NCI-H774 (cell line): Measurements from ENCODE around the gene NCBP3.
A peak's percentile ranks its signal among the peaks of the same experiment; 100 is the strongest.
"Not testable (repeated sequence)": the region's sequence is repeated elsewhere in the genome, so short reads cannot be mapped to it uniquely, and the experiment has no call there.

Experiments used
- DNase-seq: peaks from one replicate; lab custom pipeline; 2025; lab: John Stamatoyannopoulos, UW

The NCBP3 gene

DNA sequence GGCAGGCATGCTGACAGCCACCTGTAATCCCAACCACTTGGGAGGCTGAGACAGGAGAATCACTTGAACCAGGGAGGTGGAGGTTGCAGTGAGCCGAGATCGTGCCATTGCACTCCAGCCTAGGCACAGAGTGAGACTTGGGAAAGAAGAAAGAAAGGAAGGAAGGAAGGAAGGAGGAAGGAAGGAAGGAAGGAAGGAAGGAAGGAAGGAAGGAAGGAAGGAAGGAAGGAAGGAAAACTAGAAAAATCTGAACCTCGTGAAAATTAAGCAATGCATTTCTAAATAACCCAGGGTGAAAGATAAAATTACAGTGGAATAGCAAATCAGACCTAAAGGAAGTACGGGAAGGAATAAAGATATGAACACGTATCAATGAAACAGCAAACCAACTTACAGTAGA lies 60.7 kb downstream of the NCBP3 start:
- DNase-seq: not testable (repeated sequence)

DNA sequence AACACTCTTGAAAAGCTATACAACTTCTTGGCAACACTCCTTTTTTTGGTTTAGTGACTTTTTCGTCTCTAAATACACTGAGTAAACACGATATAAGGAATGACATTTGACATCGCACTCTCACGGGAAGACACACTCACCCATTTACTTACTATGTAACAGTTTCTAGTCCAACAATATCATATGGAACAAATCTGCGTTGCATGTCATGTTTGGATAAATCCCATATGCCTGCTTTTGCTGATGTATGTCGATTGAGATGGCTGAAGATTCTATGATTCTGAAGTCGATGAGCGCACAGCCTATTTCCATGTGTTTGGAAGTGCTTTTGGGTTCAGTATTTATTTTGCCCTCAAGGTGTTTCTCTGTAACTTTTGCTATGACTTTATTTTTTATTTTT lies 63.3 kb downstream of the NCBP3 start:
- no peak for DNase-seq

- no peak for DNase-seq
Observed at GRCh38 chr17:3780986-3781385, 65.1 kb downstream of the NCBP3 start.

- DNase-seq: no peak
Observed at GRCh38 chr17:3777366-3778120, 68.5 kb downstream of the NCBP3 start.

DNA sequence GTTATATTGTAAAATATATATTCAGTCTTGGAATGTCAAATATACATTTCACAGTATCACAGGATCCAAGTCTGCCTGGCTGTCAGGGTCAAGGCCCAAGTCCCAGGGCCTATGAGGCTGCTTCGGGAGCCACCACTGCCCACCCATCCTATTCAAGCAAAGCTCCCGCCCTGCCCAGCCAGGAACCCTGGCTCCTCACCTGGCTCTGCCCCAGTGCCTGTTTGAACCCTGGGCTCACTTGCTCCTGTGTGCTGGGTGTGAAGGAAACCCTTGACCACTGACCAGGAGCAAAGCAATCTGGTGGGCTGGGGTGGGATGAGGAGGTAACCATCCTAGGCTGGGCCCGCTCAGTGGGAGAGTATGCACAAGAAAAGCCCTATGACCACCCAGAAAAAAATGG lies 72.1 kb downstream of the NCBP3 start:
- no peak for DNase-seq

- no peak for DNase-seq
Observed at GRCh38 chr17:3773511-3773910, 72.5 kb downstream of the NCBP3 start.

- no peak for DNase-seq
Observed at GRCh38 chr17:3772764-3773163, 73.3 kb downstream of the NCBP3 start.

DNA sequence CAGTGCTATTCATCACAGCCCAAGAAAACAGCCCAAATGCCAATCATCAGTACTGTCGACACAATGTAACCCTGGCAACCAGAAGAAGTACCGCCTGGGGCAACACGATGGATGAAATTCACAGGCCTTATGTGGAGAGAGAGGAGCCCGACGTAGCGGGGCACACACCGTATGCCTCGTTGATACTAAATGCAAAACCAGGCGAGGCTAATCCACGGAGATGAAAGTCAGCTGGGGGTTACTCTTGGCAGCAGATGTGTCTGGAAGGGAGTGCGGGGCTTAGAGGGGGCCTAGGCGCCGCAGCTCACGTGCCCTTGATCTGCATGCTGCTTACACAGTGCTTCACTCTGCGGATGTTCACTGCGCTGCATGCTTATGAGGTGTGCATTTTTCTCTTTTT lies 74.9 kb downstream of the NCBP3 start:
- DNase-seq: no peak

- no peak for DNase-seq
Observed at GRCh38 chr17:3770466-3770865, 75.6 kb downstream of the NCBP3 start.

DNA sequence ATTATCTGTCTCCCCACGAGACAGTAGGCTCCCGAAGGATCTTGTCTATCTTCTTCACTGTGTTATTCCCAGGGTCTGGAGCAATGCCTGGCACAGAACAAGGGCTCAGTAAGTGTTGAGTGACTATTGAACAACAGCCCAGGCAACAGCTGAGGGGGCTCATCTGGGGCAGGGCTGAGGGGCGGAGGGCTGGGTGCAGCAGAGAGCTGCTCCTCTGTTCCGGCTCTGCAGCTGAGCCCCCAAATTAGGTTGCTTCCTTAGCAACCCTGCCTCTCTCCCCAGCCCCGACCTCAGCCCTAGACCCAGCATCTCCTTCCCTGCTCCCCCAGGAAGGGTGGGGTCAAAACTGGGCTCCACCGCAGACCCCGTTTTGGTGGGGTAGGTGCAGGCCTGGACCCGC lies 77.3 kb downstream of the NCBP3 start:
- DNase-seq: no peak

- no peak for DNase-seq
Observed at GRCh38 chr17:3768341-3768740, 77.7 kb downstream of the NCBP3 start.

GRCh38 chr17:3766779-3767178 lies 79.3 kb downstream of the NCBP3 start:
- DNase-seq: no peak

DNA sequence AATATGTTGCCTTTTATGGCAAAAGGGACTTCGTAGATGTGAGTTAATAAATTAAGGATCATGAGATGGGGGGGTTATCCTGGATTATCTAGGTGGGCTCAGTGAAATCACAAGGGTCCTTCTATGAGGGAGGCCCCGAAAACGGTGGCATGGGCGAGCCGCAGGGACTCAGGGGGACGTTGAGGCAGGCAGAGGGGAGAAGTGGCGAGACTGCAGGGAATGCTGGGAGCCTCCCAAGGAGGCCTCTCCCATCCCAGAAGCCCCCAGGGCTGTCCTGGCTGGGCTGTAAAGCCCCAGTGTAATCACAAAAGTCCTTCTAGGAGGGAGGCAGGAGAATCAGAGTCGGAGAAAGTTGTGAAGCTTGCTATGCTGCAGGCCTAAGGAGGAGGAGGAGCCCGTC lies 80.1 kb downstream of the NCBP3 start:
- DNase-seq: no peak

GRCh38 chr17:3763777-3764170 lies 82.3 kb downstream of the NCBP3 start:
- DNase-seq: no peak

DNA sequence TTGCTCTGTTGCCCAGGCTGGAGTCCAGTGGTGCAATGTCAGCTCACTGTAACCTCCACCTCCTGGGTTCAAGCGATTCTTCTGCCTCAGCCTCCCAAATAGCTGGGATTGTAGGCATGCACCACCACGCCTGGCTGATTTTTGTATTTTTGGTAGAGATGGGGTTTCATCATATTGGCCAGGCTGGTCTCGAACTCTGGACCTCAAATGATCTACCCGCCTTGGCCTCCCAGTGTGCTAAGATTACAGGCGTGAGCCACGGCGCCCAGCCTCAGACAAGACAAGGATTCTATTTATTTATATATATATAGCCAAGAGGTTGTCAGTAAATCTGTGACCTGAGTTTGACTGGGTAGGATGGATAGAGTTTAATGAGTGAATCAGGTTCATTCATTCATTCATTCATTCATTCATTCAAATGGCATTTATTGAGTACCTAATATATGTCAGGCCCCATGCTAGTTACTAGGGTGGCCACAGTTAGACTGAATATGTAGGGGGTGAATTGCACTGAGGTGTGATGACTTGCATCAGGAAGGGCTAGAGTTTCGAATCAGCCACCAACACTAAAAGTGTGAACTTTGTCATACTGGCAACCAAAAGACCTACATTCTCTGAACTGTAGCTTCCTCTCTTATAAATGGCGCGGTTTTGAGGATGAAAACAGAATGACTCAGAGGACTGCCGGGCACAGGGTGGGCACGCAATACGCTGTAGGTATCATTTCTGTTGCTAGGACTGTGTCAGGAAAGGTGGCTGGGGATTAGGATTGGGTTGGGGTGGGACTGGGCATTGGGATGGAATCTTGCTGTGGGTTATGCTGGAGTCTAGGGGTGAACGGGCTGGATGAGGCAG lies 82.9 kb downstream of the NCBP3 start:
- DNase-seq: no peak

DNA sequence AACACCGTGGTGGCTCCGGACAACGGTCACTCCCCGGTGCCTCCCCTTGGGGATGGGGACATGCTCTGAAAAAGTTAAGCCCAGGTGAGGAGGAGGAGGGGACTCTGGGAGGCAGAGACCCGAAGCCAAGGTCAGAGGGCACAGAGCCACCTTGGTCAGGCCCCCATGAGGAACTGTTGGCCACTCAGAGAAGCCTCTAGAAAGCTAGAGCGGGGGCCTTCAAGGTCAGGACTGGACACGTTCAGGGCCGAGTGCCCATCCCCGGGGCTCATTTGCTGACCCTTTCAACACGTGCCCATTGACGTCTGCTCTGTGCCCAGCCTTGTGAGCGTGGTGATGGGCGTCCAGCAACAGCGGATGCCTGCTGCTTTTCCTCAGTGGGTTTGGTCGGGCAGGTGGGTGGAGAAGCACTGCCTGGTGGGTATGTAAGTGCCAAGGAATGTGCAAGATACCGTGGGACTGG lies 84.1 kb downstream of the NCBP3 start:
- DNase-seq: no peak

- DNase-seq: no peak
Observed at GRCh38 chr17:3761036-3761917, 84.8 kb downstream of the NCBP3 start.

DNA sequence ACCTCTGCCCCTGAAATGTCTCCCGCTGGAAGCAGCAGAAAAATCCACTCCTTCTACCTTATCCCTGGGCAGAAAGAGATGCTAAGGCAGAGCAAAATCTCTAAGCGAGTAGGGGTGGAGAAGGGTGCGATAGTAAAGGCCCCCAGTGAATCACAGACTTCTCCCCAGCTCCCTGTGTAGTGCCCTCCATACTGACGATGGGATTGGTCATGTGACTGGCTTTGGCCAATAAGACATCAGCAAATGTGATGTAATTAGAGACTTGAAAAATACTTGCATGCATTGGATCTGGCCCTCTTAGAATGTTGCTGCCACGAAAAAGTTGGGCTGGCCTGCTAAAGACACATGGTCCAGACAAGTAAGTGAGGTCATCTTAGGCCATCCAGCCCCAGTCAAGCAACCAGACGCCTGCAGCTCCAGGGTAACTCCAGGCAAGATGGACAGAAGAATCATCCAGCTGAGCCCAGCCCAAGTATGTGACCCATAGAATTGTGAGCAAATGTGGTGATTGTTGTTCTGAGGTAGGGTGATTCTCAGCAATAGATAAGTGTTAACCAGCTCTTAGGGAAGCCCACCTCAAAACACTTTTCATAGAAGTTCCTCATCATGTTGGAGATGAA lies 86.3 kb downstream of the NCBP3 start:
- DNase-seq: no peak

- no peak for DNase-seq
Observed at GRCh38 chr17:3755335-3756030, 90.6 kb downstream of the NCBP3 start.

GRCh38 chr17:3754458-3755334 lies 91.3 kb downstream of the NCBP3 start:
- peak; percentile 85 for DNase-seq
